GM11168 (cell line): ENCODE data around the gene NUDT6.

Source experiments
- in situ Hi-C: fragments of 300-500 bp; cut with MboI; formaldehyde crosslinking; loops from one replicate; pipeline ENCODE4 v1.12.0; 2022; ENCODE audit warnings: low sequenced_read_pairs; ENCODE audit not compliant: unreplicated experiment

NUDT6 gene

DNA sequence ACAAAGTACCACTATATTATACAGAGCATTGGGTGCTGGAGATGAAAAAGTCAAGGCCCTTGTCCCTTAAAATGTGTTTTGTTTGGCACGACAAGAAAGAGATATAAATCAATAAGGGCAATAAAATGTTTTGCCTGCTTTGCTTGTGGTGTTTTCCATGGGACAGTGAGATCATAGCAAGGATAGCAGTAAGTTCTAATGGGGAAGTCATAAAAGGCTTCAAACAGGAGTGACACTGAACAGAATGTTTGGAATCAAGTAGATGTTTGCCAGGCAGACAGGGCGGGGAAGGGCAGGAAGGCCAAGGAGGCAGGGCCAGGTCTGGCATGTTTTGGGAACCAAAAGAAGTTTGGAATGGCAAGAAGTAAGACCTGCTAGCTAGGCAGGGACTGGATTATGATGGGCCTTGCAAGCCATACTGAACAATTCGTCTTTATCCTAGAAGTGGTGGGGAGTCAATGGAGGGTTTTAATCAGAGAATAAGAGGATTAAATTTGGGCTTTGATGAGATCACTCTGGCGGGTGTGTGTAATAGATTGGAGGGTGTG is 79.3 kb downstream of the NUDT6 start:
- in situ Hi-C loops, result no loop called here
